ENCODE measurements around the gene BLACAT1.

DNA sequence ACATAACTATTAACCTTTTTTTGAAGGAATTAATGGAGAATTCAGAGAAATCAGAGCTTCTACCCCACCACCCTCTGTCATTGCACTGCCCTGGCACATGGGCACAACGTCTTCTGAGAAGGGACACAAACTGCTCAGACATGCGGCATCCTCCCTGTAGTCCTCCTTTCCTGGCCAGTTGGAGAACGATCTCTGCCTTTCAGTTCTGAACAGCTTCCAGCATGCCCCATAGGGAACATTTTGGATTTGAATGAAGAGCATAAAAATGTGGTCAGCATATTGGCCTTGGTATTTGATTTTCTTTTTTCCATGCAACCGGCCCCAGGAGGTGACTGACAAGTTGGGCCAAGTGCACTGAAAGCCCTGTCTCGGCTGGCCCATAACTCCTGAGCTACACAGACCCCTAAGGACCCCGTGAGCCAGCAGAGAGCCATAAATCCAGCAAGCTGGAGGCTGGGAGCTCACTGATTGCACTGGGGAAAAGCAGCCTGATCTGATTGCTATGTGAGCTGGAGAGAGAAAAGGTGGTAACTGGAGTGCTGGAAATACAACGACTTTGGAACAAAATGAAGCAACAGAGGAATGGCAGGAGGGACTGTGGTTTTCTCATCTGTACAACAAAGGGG is 10.9 kb upstream of the BLACAT1 start:
- TF ChIP-seq CTCF (IDR thresholded peaks at IDR 0.05; ENCODE audit: poor library complexity, severe bottlenecking) (no peak), SMC3 (conservative IDR thresholded peaks at IDR 0.05; ENCODE audit: poor library complexity) (no peak), POLR2AphosphoS5 (IDR thresholded peaks at IDR 0.05) (no peak), EZH2 (IDR thresholded peaks at IDR 0.05; ENCODE audit: borderline replicate concordance, insufficient read depth, low read length, poor library complexity, severe bottlenecking) (no peak), TAF1 (IDR thresholded peaks at IDR 0.05; ENCODE audit: low read depth) (no peak), EP300 (conservative IDR thresholded peaks at IDR 0.05; ENCODE audit: poor library complexity, severe bottlenecking) (no peak), MXI1 (conservative IDR thresholded peaks at IDR 0.05; ENCODE audit: poor library complexity, severe bottlenecking) (no peak), RAD21 (conservative IDR thresholded peaks at IDR 0.05) (no peak)
- TF ChIP-seq, protein P1, sequence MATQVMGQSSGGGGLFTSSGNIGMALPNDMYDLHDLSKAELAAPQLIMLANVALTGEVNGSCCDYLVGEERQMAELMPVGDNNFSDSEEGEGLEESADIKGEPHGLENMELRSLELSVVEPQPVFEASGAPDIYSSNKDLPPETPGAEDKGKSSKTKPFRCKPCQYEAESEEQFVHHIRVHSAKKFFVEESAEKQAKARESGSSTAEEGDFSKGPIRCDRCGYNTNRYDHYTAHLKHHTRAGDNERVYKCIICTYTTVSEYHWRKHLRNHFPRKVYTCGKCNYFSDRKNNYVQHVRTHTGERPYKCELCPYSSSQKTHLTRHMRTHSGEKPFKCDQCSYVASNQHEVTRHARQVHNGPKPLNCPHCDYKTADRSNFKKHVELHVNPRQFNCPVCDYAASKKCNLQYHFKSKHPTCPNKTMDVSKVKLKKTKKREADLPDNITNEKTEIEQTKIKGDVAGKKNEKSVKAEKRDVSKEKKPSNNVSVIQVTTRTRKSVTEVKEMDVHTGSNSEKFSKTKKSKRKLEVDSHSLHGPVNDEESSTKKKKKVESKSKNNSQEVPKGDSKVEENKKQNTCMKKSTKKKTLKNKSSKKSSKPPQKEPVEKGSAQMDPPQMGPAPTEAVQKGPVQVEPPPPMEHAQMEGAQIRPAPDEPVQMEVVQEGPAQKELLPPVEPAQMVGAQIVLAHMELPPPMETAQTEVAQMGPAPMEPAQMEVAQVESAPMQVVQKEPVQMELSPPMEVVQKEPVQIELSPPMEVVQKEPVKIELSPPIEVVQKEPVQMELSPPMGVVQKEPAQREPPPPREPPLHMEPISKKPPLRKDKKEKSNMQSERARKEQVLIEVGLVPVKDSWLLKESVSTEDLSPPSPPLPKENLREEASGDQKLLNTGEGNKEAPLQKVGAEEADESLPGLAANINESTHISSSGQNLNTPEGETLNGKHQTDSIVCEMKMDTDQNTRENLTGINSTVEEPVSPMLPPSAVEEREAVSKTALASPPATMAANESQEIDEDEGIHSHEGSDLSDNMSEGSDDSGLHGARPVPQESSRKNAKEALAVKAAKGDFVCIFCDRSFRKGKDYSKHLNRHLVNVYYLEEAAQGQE (IDR thresholded peaks at IDR 0.05; ENCODE audit: borderline replicate concordance): no peak
